K562 (cell line): ENCODE data around the gene SELENOK. TPM values are rescaled to one million over a fixed set of nuclear protein-coding genes. Genes with fewer than 3 reads are reported as not detected.

Experiments
- ATAC-seq: fragments of 200-7000 bp; cut with Tn5 transposase; 3 replicates; pipeline ENCODE4 v1.9.1; 2020; ENCODE audit warnings: moderate library complexity
- BruUV-seq: library from RNA; stranded (reverse); fragments of 400-500 nt; replicated peaks from 2 replicates; lab custom pipeline; 2021; lab: Mats Ljungman, UMichigan
- CTCF ChIA-PET: fragments of 300-600 bp; formaldehyde crosslinking; extraction: SDS; loops from one replicate; lab custom pipeline; 2021; ENCODE audit warnings: low intra/inter-chr PET ratio; lab: Yijun Ruan, JAX
- POLR2A ChIA-PET: fragments of 300-600, 350-650 bp; sonication (Branson Sonifier 250); formaldehyde crosslinking; extraction: SDS; loops from one replicate; lab custom pipeline; 2021; ENCODE audit warnings: antibody characterized with exemption, inconsistent platforms; lab: Yijun Ruan, JAX
- DNase-seq, 4 experiments: peaks; one replicate each; pipeline versions ENCODE4 v3.0.0 to v3.0.0-alpha.2; 2011 to 2018; ENCODE audit warnings: low spot score in 3 of 4, mixed read lengths in 3 of 4; ENCODE audit errors: extremely low read depth in 1 of 4
- FAIRE-seq: peaks from 2 replicates; lab custom pipeline; 2011; peaks lifted over from hg19 to GRCh38; lab: Jason Lieb, UNC
- H2AFZ ChIP-seq: 2 replicates; pipeline ENCODE4 v1.6.0; 2011; ENCODE audit warnings: low read depth, low read length, control low read depth, inconsistent platforms
- H3K27ac ChIP-seq: fragments of 200-600 bp; 3 replicates; pipeline ENCODE4 v1.8.0; 2011; ENCODE audit warnings: low read depth, mild to moderate bottlenecking, control low read depth, inconsistent platforms, low read length, moderate library complexity, mixed read lengths; ENCODE audit errors: extremely low read depth
- H3K27me3 ChIP-seq, 2 experiments: fragments of 300-600 bp in 1 of 2; 2 replicates in 1 of 2; 3 replicates in 1 of 2; pipeline versions ENCODE4 v1.6.0 to v1.8.0; 2011; ENCODE audit warnings: inconsistent platforms in 2 of 2, low read length in 2 of 2, mild to moderate bottlenecking in 1 of 2, mixed read lengths in 1 of 2, moderate library complexity in 1 of 2; ENCODE audit not compliant: control insufficient read depth in 2 of 2, insufficient read depth in 2 of 2
- H3K36me3 ChIP-seq: fragments of 300-600 bp; 3 replicates; pipeline ENCODE4 v1.8.0; 2011; ENCODE audit warnings: mild to moderate bottlenecking, low read length, inconsistent platforms; ENCODE audit not compliant: control insufficient read depth, insufficient read depth
- H3K4me1 ChIP-seq, 2 experiments: fragments of 200-600 bp in 1 of 2; replicated peaks in 1 of 2; 2 replicates in 1 of 2; 3 replicates in 1 of 2; pipeline versions ENCODE4 v1.5.1 to v1.8.0; 2011; ENCODE audit warnings: inconsistent platforms in 2 of 2, low read length in 2 of 2, mild to moderate bottlenecking in 1 of 2, mixed read lengths in 1 of 2, moderate library complexity in 1 of 2; ENCODE audit not compliant: control insufficient read depth in 2 of 2, insufficient read depth in 2 of 2
- H3K4me2 ChIP-seq: 2 replicates; pipeline ENCODE4 v1.6.1; 2011; ENCODE audit warnings: low read length, control low read depth, inconsistent platforms, mixed read lengths; ENCODE audit not compliant: insufficient read depth
- H3K4me3 ChIP-seq: fragments of 200-600 bp; sonication (generic), shearing (Covaris generic); 2 replicates; pipeline ENCODE4 v1.5.1; 2016; ENCODE audit warnings: control low read depth, inconsistent platforms
- H3K79me2 ChIP-seq: fragments of 200-600 bp; 3 replicates; pipeline ENCODE4 v1.8.0; 2011; ENCODE audit warnings: low read length, inconsistent platforms; ENCODE audit not compliant: control insufficient read depth, insufficient read depth
- H3K9ac ChIP-seq, 2 experiments: 2 replicates each; pipeline versions ENCODE4 v1.6.0 to v1.6.1; 2011; ENCODE audit warnings: low read depth in 2 of 2, low read length in 2 of 2, control low read depth in 1 of 2, inconsistent platforms in 1 of 2, mild to moderate bottlenecking in 1 of 2, mixed read lengths in 1 of 2; ENCODE audit not compliant: insufficient read depth in 1 of 2
- H3K9me1 ChIP-seq: one replicate; pipeline ENCODE4 v1.6.0; 2011; ENCODE audit warnings: inconsistent platforms, mild to moderate bottlenecking, low read length, moderate library complexity; ENCODE audit not compliant: control insufficient read depth, insufficient read depth
- H3K9me3 ChIP-seq: replicated peaks from 2 replicates; pipeline ENCODE4 v1.5.1; 2011; ENCODE audit warnings: low read depth, low read length, inconsistent platforms; ENCODE audit not compliant: control insufficient read depth, insufficient read depth
- H4K20me1 ChIP-seq: replicated peaks from 2 replicates; pipeline ENCODE4 v1.6.1; 2011; ENCODE audit warnings: low read length, inconsistent platforms, mixed read lengths; ENCODE audit not compliant: control insufficient read depth, insufficient read depth
- CHD1 ChIP-seq: fragments of 200-600 bp; sonication (generic); IDR thresholded peaks from one replicate; pipeline ENCODE4 v1.6.1; 2012; ENCODE audit warnings: mild to moderate bottlenecking, moderate library complexity, low read length, inconsistent platforms
- CREB1 ChIP-seq, 2 experiments: sonication (generic) in 1 of 2; formaldehyde crosslinking in 1 of 2; IDR thresholded peaks; 2 replicates each; pipeline versions ENCODE4 v1.6.1 to v1.8.0; 2012 to 2022; ENCODE audit warnings: inconsistent platforms in 1 of 2, mild to moderate bottlenecking in 1 of 2, missing genetic modification reagents in 1 of 2, moderate library complexity in 1 of 2
- ERF ChIP-seq: fragments of 450-650 bp; formaldehyde crosslinking; IDR thresholded peaks from 2 replicates; pipeline ENCODE4 v1.4.0; 2020; ENCODE audit warnings: mild to moderate bottlenecking, mixed read lengths
- MAZ ChIP-seq, 2 experiments: fragments of 450-650 bp in 1 of 2; sonication (generic) in 1 of 2; formaldehyde crosslinking; IDR thresholded peaks in 1 of 2; conservative IDR thresholded peaks in 1 of 2; 2 replicates each; pipeline versions ENCODE4 v1.4.0 to v1.5.0; 2020; ENCODE audit warnings: mild to moderate bottlenecking in 1 of 2, missing genetic modification reagents in 1 of 2
- MTA1 ChIP-seq: fragments of 450-650 bp; IDR thresholded peaks from 2 replicates; pipeline ENCODE4 v1.6.1; 2017; ENCODE audit warnings: borderline replicate concordance
- PHB ChIP-seq: fragments of 250-450 bp; sonication (Bioruptor Pico); IDR thresholded peaks from 2 replicates; pipeline ENCODE4 v1.5.0; 2021
- SMARCE1 ChIP-seq: fragments of 450-650 bp; IDR thresholded peaks from 2 replicates; pipeline ENCODE4 v1.7.1; 2016; ENCODE audit warnings: mild to moderate bottlenecking
- WGBS: fragments of 100-300 bp; shearing (Covaris generic); methylation state at CpG from one replicate; pipeline ENCODE4 v1.1.6; 2016; ENCODE audit warnings: low coverage, mixed read lengths; ENCODE audit not compliant: insufficient coverage; ENCODE audit errors: missing lambda C conversion rate; 5-methylcytosine and 5-hydroxymethylcytosine counted together
- in situ Hi-C: fragments of 300-500 bp; cut with MboI; formaldehyde crosslinking; loops from 4 replicates; pipeline ENCODE4 v1.15.0; 2018; ENCODE audit warnings: inconsistent platforms, mixed read lengths
- intact Hi-C: fragments of 100-400 bp; cut with micrococcal nuclease; formaldehyde crosslinking; loops from 2 replicates; pipeline ENCODE4 v1.14.2; 2022
- polyA plus RNA-seq, 8 experiments: library from polyadenylated mRNA; depleted of rRNA in 4 of 8; stranded (reverse) in 5 of 8; unstranded in 3 of 8; fragments of >200 nt; fragmentation: Nextera tagmentation in 2 of 8; fragmentation: Illumina TruSeq in 1 of 8; extraction: Ambion mirVana in 2 of 8; extraction: Trizol in 1 of 8; gene quantifications; 2 replicates each; pipeline versions ENCODE4 v1.2.1 to v1.2.3, GENCODE V29; 2011 to 2014; ENCODE audit warnings: inconsistent platforms in 1 of 8, missing spikeins in 1 of 8
- total RNA-seq, 7 experiments: library from RNA; depleted of rRNA in 6 of 7; stranded (reverse); fragments of >200 nt in 6 of 7; fragmentation: Illumina TruSeq in 2 of 7; extraction: Trizol in 2 of 7; gene quantifications; 2 replicates each; pipeline versions ENCODE4 v1.2.1 to v1.2.3, GENCODE V29; 2011 to 2021; ENCODE audit warnings: low replicate concordance in 1 of 7

SELENOK gene
- total and polyA plus RNA-seq, 9 of the 15 experiments (the other 6 are each of a cell fraction or from before 2014, with no cell fraction given), result 18.3 to 164 (median 34.8) TPM

GRCh38 chr3:53891497-53892285, at the start of gene SELENOK (continued):
- TF ChIP-seq MTA1, result peak; percentile 97

- Histone ChIP-seq H2AFZ (no peak overlapping the region), H3K4me2 (no peak overlapping the region), H3K27ac (no peak overlapping the region), H3K9me1 (no peaks in the 10 kb centered on the region), H3K36me3 (no peaks in the 10 kb centered on the region), H3K79me2 (no peaks in the 10 kb centered on the region), H3K4me3 (no peak overlapping the region), H3K27me3 (no peaks in the 10 kb centered on the region), H3K9me3 (no peaks in the 10 kb centered on the region), H4K20me1 (no peaks in the 10 kb centered on the region), H3K9ac (no peak overlapping the region), H3K4me1 (no peaks in the 10 kb centered on the region)
- in situ Hi-C loops (no loop called here), intact Hi-C loops (no loop called here)
- ChIA-PET POLR2A (no interaction called here), CTCF (no interaction called here)
- ATAC-seq (no peak), FAIRE-seq (no peak), DNase-seq (no peak)
- no TSS peak for BruUV-seq
- 0% methylated on average over 6 of the region's 6 CpGs for WGBS
- TF ChIP-seq ERF (CRISPR knock-in tag), result no peak
Measured at GRCh38 chr3:53941184-53941583, 49.5 kb upstream of the SELENOK start.

GRCh38 chr3:53940623-53941022, 49.0 kb upstream of the SELENOK start:
- in situ Hi-C loops, result no loop called here
- no peak overlapping the region for H3K4me2 ChIP-seq
- no peak overlapping the region for H3K9ac ChIP-seq
- POLR2A ChIA-PET, result no interaction called here
- H3K4me3 ChIP-seq, result no peak overlapping the region
- intact Hi-C loops, result no loop called here
- whole genome bisulfite sequencing, result 0% methylated on average over 1 of the region's 1 CpG
- no peak for FAIRE-seq
- ATAC-seq, result no peak
- H2AFZ ChIP-seq, result no peak overlapping the region
- no peaks in the 10 kb centered on the region for H3K36me3 ChIP-seq
- no peaks in the 10 kb centered on the region for H3K9me3 ChIP-seq
- BruUV-seq, result no TSS peak
- no peak for DNase-seq
- H3K4me1 ChIP-seq, result no peaks in the 10 kb centered on the region
- H3K9me1 ChIP-seq, result no peaks in the 10 kb centered on the region
- no peaks in the 10 kb centered on the region for H3K27me3 ChIP-seq
- CTCF ChIA-PET, result no interaction called here
- H4K20me1 ChIP-seq, result no peaks in the 10 kb centered on the region
- H3K79me2 ChIP-seq, result no peaks in the 10 kb centered on the region
- no peak overlapping the region for H3K27ac ChIP-seq
- no peak for TF ChIP-seq MAZ (CRISPR knock-in tag; conservative IDR thresholded peaks at IDR 0.05 in 1 of 2, IDR thresholded peaks at IDR 0.05 in 1 of 2)
- TF ChIP-seq PHB, result no peak
- no peak for TF ChIP-seq CREB1 (IDR thresholded peaks at IDR 0.05)
- TF ChIP-seq CREB1 (CRISPR knock-in tag; IDR thresholded peaks at IDR 0.05), result no peak
- no peak for TF ChIP-seq CHD1
- no peak for TF ChIP-seq SMARCE1
